PFSK-1 (cell line): ENCODE results near the gene SUPV3L1.

Experiments
- FOXP2 ChIP-seq: optimal IDR thresholded peaks from 2 replicates; pipeline ENCODE3; 2011; ENCODE audit warnings: borderline replicate concordance, control low read depth, inconsistent platforms; ENCODE audit not compliant: insufficient read depth; ENCODE audit errors: extremely low read length, extremely low read depth
- POLR2AphosphoS5 ChIP-seq: IDR thresholded peaks from 2 replicates; pipeline ENCODE4 v1.6.1; 2012; ENCODE audit warnings: low read depth, mild to moderate bottlenecking, control low read depth, low read length, moderate library complexity
- REST ChIP-seq, 2 experiments: IDR thresholded peaks; 2 replicates each; pipeline versions ENCODE4 v1.6.1 to v1.8.0; 2011 to 2012; ENCODE audit warnings: low read depth in 2 of 2, low read length in 2 of 2, control low read depth in 1 of 2, inconsistent platforms in 1 of 2, mild to moderate bottlenecking in 1 of 2, moderate library complexity in 1 of 2; ENCODE audit not compliant: insufficient read depth in 1 of 2
- SIN3A ChIP-seq: IDR thresholded peaks from 2 replicates; pipeline ENCODE4 v1.6.1; 2012; ENCODE audit warnings: mild to moderate bottlenecking, low read length, moderate library complexity, borderline replicate concordance; ENCODE audit not compliant: insufficient read depth
- TAF1 ChIP-seq: IDR thresholded peaks from 2 replicates; pipeline ENCODE4 v1.6.1; 2012; ENCODE audit warnings: low read length, control low read depth, borderline replicate concordance; ENCODE audit not compliant: insufficient read depth

The SUPV3L1 gene

GRCh38 chr10:69253171-69253570, 73.1 kb downstream of the SUPV3L1 start:
- TF ChIP-seq SIN3A (no peak), TAF1 (no peak), FOXP2 (no peak), POLR2AphosphoS5 (no peak)

- TF ChIP-seq POLR2AphosphoS5 (no peak), SIN3A (no peak), REST (IDR thresholded peaks at IDR 0.05; ENCODE audit: insufficient read depth in 1 of 2, low read depth in 2 of 2, low read length in 2 of 2) (peak; percentile 61 to 79; a peak in 2 of 4 replicates)
These were observed 74.8 kb downstream of the SUPV3L1 start for GRCh38 chr10:69254877-69255276.
